ENCODE measurements around the gene TRAPPC12. TPM values are rescaled to one million over a fixed set of nuclear protein-coding genes. Genes with fewer than 3 reads are reported as not detected.

The TRAPPC12 gene
- polyA plus RNA-seq, 1 donor from 2014 or later: 76.2 TPM

DNA sequence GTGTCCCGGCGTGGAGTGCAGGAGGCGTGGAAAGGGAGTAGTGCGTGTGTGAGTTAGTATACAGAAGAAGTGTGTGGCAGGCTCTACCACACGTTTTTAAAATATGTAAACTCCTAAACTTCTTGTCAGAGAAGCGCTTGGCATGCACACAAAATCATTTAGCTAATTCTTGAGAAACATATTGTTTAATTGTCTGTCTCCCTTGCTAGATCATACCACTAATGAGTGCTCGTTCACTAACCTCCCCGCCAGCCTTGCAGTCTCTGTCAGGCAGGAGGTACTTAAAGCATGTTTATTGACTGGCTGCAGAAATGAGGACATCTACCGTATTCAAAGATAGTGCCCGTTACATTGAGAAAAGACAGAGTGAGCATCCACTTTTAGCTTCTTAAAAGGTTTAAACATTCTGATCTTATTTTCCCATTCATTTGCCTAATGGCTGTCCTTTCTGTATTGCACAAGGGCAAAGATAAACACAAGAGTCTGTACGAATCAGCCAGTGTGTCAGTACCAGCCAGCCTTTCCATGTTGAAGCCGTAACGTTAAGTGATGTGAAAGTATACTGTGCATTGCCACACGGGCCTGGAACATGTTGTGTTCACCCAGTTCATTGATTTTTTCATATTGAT, 41.4 kb downstream of the TRAPPC12 start:
- Histone ChIP-seq H4K20me1 (ENCODE audit: insufficient read depth) (no peaks in the 10 kb centered on the region), H3K9me3 (ENCODE audit: low read length) (no peaks in the 10 kb centered on the region), H3K79me2 (replicated peaks; ENCODE audit: insufficient read depth, low read length) (no peaks in the 10 kb centered on the region), H3K4me2 (ENCODE audit: low read length) (no peak overlapping the region), H2AFZ (ENCODE audit: low read depth, low read length) (no peak overlapping the region), H3K27ac (ENCODE audit: low read length) (peak overlapping the region; percentile 32), H3K4me3 (ENCODE audit: low read length) (no peak overlapping the region), H3F3A (ENCODE audit: insufficient read depth, low read length, poor library complexity, severe bottlenecking) (no peaks in the 10 kb centered on the region), H3K9ac (ENCODE audit: low read length) (no peak overlapping the region), H3K9me2 (ENCODE audit: insufficient read depth, low read length) (no peaks in the 10 kb centered on the region), H3K36me3 (ENCODE audit: insufficient read depth, low read length) (peaks cover 12% of the 10 kb centered on the region), H3K27me3 (ENCODE audit: insufficient read depth, low read depth, low read length) (no peaks in the 10 kb centered on the region)
- no peak for TF ChIP-seq TAF1 (IDR thresholded peaks at IDR 0.05; ENCODE audit: low read depth)
- no peak for TF ChIP-seq MXI1 (conservative IDR thresholded peaks at IDR 0.05; ENCODE audit: poor library complexity, severe bottlenecking)
- no peak for TF ChIP-seq EP300 (conservative IDR thresholded peaks at IDR 0.05; ENCODE audit: poor library complexity, severe bottlenecking)
- no peak for TF ChIP-seq POLR2AphosphoS5 (IDR thresholded peaks at IDR 0.05)
- TF ChIP-seq, protein P1, sequence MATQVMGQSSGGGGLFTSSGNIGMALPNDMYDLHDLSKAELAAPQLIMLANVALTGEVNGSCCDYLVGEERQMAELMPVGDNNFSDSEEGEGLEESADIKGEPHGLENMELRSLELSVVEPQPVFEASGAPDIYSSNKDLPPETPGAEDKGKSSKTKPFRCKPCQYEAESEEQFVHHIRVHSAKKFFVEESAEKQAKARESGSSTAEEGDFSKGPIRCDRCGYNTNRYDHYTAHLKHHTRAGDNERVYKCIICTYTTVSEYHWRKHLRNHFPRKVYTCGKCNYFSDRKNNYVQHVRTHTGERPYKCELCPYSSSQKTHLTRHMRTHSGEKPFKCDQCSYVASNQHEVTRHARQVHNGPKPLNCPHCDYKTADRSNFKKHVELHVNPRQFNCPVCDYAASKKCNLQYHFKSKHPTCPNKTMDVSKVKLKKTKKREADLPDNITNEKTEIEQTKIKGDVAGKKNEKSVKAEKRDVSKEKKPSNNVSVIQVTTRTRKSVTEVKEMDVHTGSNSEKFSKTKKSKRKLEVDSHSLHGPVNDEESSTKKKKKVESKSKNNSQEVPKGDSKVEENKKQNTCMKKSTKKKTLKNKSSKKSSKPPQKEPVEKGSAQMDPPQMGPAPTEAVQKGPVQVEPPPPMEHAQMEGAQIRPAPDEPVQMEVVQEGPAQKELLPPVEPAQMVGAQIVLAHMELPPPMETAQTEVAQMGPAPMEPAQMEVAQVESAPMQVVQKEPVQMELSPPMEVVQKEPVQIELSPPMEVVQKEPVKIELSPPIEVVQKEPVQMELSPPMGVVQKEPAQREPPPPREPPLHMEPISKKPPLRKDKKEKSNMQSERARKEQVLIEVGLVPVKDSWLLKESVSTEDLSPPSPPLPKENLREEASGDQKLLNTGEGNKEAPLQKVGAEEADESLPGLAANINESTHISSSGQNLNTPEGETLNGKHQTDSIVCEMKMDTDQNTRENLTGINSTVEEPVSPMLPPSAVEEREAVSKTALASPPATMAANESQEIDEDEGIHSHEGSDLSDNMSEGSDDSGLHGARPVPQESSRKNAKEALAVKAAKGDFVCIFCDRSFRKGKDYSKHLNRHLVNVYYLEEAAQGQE (IDR thresholded peaks at IDR 0.05; ENCODE audit: borderline replicate concordance): no peak
- no peak for TF ChIP-seq EZH2 (IDR thresholded peaks at IDR 0.05; ENCODE audit: borderline replicate concordance, insufficient read depth, low read length, poor library complexity, severe bottlenecking)
- TF ChIP-seq, protein P2, sequence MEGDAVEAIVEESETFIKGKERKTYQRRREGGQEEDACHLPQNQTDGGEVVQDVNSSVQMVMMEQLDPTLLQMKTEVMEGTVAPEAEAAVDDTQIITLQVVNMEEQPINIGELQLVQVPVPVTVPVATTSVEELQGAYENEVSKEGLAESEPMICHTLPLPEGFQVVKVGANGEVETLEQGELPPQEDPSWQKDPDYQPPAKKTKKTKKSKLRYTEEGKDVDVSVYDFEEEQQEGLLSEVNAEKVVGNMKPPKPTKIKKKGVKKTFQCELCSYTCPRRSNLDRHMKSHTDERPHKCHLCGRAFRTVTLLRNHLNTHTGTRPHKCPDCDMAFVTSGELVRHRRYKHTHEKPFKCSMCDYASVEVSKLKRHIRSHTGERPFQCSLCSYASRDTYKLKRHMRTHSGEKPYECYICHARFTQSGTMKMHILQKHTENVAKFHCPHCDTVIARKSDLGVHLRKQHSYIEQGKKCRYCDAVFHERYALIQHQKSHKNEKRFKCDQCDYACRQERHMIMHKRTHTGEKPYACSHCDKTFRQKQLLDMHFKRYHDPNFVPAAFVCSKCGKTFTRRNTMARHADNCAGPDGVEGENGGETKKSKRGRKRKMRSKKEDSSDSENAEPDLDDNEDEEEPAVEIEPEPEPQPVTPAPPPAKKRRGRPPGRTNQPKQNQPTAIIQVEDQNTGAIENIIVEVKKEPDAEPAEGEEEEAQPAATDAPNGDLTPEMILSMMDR (IDR thresholded peaks at IDR 0.05; ENCODE audit: poor library complexity, severe bottlenecking): no peak
- no peak for TF ChIP-seq RAD21 (conservative IDR thresholded peaks at IDR 0.05)
- TF ChIP-seq SMC3 (conservative IDR thresholded peaks at IDR 0.05; ENCODE audit: poor library complexity): no peak

DNA sequence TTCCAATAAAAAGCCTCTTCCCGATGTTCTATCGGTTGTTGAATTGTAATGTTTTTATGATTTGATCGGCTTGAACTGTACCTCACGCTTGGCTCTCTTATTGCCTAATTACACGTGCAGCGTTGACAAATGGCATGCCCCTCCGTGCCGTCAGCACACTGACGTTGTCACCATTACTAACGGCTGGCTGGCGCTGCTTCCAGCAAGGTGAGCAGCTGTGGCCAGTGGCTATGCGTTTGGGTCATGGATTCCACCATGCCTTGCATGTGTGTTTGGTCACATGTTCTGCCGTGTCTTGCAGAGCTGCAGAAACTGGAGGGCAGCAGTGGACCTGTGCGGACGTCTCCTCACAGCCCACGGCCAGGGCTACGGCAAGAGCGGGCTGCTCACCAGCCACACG, 42.1 kb downstream of the TRAPPC12 start:
- Histone ChIP-seq H3K79me2 (replicated peaks; ENCODE audit: insufficient read depth, low read length) (no peaks in the 10 kb centered on the region), H3F3A (ENCODE audit: insufficient read depth, low read length, poor library complexity, severe bottlenecking) (no peaks in the 10 kb centered on the region), H3K27ac (ENCODE audit: low read length) (peak overlapping the region; percentile 38), H3K9ac (ENCODE audit: low read length) (peak overlapping the region; percentile 9), H3K27me3 (ENCODE audit: insufficient read depth, low read depth, low read length) (no peaks in the 10 kb centered on the region), H3K4me2 (ENCODE audit: low read length) (no peak overlapping the region), H2AFZ (ENCODE audit: low read depth, low read length) (no peak overlapping the region), H3K9me3 (ENCODE audit: low read length) (no peaks in the 10 kb centered on the region), H4K20me1 (ENCODE audit: insufficient read depth) (no peaks in the 10 kb centered on the region), H3K4me3 (ENCODE audit: low read length) (no peak overlapping the region), H3K36me3 (ENCODE audit: insufficient read depth, low read length) (peaks cover 12% of the 10 kb centered on the region), H3K9me2 (ENCODE audit: insufficient read depth, low read length) (no peaks in the 10 kb centered on the region)
- TF ChIP-seq EZH2 (IDR thresholded peaks at IDR 0.05; ENCODE audit: borderline replicate concordance, insufficient read depth, low read length, poor library complexity, severe bottlenecking): no peak
- TF ChIP-seq, protein P2 (IDR thresholded peaks at IDR 0.05; ENCODE audit: poor library complexity, severe bottlenecking): no peak
- TF ChIP-seq RAD21 (conservative IDR thresholded peaks at IDR 0.05): no peak
- no peak for TF ChIP-seq POLR2AphosphoS5 (IDR thresholded peaks at IDR 0.05)
- no peak for TF ChIP-seq SMC3 (conservative IDR thresholded peaks at IDR 0.05; ENCODE audit: poor library complexity)
- TF ChIP-seq TAF1 (IDR thresholded peaks at IDR 0.05; ENCODE audit: low read depth): no peak
- no peak for TF ChIP-seq EP300 (conservative IDR thresholded peaks at IDR 0.05; ENCODE audit: poor library complexity, severe bottlenecking)
- TF ChIP-seq, protein P1 (IDR thresholded peaks at IDR 0.05; ENCODE audit: borderline replicate concordance): no peak
- TF ChIP-seq MXI1 (conservative IDR thresholded peaks at IDR 0.05; ENCODE audit: poor library complexity, severe bottlenecking): no peak
